Cardiac fibroblast (primary cell): Measurements from ENCODE around the gene RAVER2.

Experiments
- DNase-seq, 2 donors: peaks; one replicate each; pipeline versions ENCODE4 v3.0.0 to v3.0.0-alpha.2; 2010; ENCODE audit warnings: low read depth in 2 of 2
- H3K4me3 ChIP-seq, 2 donors: replicated peaks in 1 of 2; 1 replicate in 1 of 2; 2 replicates in 1 of 2; pipeline ENCODE4 v1.5.1; 2011; ENCODE audit warnings: low read depth in 2 of 2, low read length in 2 of 2, mild to moderate bottlenecking in 2 of 2, moderate library complexity in 1 of 2
- TF ChIP-seq, protein P1 (sequence below): IDR thresholded peaks from one replicate; pipeline ENCODE4 v1.5.1; 2011; ENCODE audit warnings: low read depth, mild to moderate bottlenecking, low read length, inconsistent platforms

Gene RAVER2

DNA sequence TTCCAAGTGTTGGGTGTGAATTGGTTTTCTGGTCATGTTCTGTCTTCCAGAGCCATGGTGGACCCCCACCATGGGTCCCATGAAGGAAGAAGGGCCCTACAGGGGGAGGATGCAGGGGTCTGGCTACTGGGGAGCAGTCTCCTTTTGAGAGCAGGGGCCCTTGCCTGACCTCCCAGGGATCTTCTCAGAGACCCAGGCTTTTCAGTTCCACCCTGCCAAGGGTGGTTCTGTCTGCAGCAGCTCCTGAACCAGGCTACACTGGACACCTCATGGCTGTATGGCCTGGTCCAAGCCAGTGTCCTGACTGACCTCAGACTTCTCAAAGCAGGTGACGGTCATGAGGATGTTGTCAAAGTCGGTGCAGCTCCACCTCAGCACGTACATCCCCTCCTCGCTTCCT lies 112.5 kb downstream of the RAVER2 start:
- no peak overlapping the region for H3K4me3 ChIP-seq
- no peak for DNase-seq
- TF ChIP-seq, protein P1, sequence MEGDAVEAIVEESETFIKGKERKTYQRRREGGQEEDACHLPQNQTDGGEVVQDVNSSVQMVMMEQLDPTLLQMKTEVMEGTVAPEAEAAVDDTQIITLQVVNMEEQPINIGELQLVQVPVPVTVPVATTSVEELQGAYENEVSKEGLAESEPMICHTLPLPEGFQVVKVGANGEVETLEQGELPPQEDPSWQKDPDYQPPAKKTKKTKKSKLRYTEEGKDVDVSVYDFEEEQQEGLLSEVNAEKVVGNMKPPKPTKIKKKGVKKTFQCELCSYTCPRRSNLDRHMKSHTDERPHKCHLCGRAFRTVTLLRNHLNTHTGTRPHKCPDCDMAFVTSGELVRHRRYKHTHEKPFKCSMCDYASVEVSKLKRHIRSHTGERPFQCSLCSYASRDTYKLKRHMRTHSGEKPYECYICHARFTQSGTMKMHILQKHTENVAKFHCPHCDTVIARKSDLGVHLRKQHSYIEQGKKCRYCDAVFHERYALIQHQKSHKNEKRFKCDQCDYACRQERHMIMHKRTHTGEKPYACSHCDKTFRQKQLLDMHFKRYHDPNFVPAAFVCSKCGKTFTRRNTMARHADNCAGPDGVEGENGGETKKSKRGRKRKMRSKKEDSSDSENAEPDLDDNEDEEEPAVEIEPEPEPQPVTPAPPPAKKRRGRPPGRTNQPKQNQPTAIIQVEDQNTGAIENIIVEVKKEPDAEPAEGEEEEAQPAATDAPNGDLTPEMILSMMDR = no peak

DNA sequence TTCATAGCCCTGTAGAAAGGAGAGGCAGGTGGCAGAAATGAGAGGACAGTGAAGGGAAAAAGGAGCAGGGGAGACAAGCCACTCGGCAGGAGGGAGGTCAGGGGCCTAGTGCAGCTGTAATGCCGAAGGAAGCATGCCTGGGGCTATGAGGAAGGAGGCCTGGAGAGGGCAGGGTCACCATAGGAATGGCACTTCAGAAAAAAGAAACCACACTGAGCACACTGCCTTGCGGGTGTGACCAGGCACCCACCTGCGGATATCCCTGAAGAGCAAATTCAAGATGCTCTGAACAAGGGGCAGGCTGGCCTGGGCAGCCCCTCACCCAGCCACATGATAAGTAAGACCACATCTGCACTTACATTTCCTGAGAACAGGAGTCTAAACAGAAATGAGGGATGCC lies 116.7 kb downstream of the RAVER2 start:
- H3K4me3 ChIP-seq = no peak overlapping the region
- TF ChIP-seq, protein P1 = no peak
- DNase-seq = peak; percentile 22 to 31

DNA sequence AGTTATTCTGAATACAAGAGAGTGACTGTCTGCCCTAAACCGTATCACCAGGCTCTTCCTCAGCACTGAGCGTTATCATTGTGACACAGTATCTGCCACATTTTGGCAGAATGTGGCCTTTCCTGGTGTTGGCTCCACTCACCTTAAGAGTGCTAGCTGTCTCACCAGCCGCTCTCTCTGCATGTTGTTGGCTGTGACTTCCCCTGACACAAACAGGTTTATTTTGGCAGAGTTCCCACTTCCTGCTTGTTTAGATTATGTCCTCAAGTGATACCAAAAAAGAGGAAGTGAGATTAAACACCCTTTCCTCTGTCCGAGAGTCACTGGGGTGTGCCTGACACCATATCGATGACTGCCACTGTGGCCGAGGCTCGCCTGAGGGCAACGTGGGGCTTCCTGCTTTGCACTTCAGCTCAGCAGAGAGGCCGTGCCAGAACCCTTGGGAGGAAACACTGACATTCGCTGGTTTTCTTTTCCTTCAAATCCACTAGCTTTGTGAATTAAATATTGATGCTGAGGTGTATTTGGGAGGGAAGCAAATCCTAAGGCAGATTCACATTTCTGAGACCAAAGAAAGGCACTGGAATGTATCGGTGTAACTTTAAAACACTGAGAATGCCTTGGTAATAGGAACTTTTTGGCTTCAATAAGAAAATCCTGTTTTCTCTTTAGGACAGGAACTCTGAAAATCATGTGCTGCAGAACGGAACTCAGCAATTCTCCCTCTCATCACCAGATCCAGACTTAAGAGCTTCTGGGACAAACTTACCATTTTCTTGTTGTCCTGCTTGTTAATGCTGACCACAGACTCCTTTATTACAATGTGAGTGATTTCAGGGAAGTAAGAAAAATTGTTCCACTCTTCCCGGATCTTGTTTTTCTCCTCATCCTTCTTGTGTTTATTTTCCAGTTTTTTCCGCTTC lies 119.4 kb downstream of the RAVER2 start:
- DNase-seq = peak; percentile 41 to 50
- TF ChIP-seq, protein P1 = no peak
- no peak overlapping the region for H3K4me3 ChIP-seq

DNA sequence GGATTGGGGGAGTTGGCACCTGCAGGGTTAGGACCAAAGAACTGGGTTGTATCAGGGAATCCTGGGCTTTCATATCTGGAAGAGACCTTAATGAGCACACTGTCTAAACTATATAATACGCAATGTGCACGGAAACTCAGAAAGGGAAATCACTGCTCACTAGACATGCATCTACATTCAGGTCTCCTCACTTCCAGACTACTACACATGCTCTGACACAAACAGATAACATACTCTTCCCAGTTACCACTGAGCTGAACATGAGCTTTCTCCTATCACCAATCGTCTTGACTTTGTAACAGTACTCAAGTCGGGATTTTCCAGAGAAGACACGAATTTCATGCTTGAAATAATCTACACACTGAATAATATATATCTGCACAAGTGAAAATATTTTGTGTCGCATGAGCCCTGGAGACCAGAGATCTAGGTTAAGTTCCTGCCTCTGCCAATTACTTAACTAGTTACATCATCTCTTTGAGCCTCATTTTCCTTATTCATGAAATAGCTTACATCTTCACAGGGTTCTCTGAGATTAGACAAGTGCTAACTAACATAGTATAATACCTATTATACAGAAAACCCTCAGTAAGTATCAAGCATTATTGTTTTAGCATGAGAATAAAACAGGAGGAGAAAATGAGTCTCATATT lies 120.4 kb downstream of the RAVER2 start:
- H3K4me3 ChIP-seq = no peak overlapping the region
- no peak for DNase-seq
- TF ChIP-seq, protein P1 = no peak

DNA sequence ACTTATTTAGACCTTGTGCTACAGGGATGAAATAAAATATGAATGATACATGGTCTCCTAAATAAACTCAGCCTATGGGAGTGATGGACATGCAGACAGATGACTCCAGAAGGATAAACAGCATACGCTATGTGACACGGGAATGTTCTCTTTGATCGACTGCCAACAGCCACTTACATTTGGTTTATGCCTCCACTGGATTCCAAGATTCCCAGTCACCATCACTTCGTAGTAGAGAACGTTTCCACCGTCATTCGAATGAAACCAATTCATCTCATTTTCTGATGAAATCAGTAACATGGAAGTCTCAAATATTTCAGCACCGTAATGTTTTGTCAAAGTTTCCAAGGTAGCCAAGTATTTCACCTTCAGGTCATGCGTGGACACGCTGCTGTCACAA lies 121.8 kb downstream of the RAVER2 start:
- TF ChIP-seq, protein P1 = no peak
- no peak overlapping the region for H3K4me3 ChIP-seq
- DNase-seq = no peak

DNA sequence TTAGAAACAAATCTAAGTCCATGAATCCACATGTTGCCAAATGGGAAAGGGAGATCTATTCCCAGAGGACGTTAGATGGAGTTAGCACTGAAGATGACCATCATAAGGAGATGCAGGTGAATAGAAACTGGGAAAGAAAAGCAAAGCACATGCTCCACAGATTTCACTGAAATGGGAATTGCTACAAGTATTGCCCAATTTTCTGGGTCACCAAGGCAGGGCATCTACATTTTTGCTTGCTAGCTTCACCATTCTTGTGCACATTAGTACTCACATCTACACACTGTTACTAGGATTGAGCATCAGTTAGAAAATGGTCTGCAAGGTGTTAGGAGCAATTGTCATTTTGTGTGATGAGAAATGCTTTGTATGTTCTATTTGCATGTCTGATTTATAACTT lies 122.4 kb downstream of the RAVER2 start:
- no peak for DNase-seq
- no peak overlapping the region for H3K4me3 ChIP-seq
- TF ChIP-seq, protein P1 = no peak
